ENCODE measurements around the gene FBXL20. TPM values are rescaled to one million over a fixed set of nuclear protein-coding genes. Genes with fewer than 3 reads are reported as not detected.
A peak's percentile ranks its signal among the peaks of the same experiment; 100 is the strongest.

FBXL20 gene
- total RNA-seq, 4 donors from 2014 or later = 13.8 to 49.4 (median 23.1) TPM

GRCh38 chr17:39230361-39230760 is 171.1 kb downstream of the FBXL20 start:
- H3K36me3 ChIP-seq = no peaks in the 10 kb centered on the region
- DNase-seq = no peak
- peaks cover 0 to 20% (median 8%) of the 10 kb centered on the region in 4 donors for H3K4me1 ChIP-seq
- H3K27me3 ChIP-seq = peaks cover 77% of the 10 kb centered on the region
- 20 to 60% methylated on average over 1 of the region's 1 CpG for WGBS, 2 donors (ENCODE audit: low coverage in 1 of 2)
- intact Hi-C loops (cut with DNase I; ENCODE audit: low total_unique reads) (no loop called here), in situ Hi-C loops (cut with MboI; ENCODE audit: low pct_ligation_motif_present in 1 of 4, low pct_unique_long_range_greater_than_20kb in 1 of 4, low sequenced_read_pairs in 3 of 4) (loop anchor here in 1 of 4 donors (10.0 kb wide), 1 partner anchor 56 kb away; no protein-coding TSS in a partner anchor)
- no peak overlapping the region for H3K27ac ChIP-seq
- no peak for TF ChIP-seq POLR2AphosphoS5 (IDR thresholded peaks at IDR 0.05)
- TF ChIP-seq CTCF (IDR thresholded peaks at IDR 0.05) = no peak
- TF ChIP-seq POLR2A (IDR thresholded peaks at IDR 0.05) = no peak
- TF ChIP-seq EP300 (IDR thresholded peaks at IDR 0.05; ENCODE audit: low read depth) = no peak
- no peaks in the 10 kb centered on the region for H3K9me3 ChIP-seq
- no peak overlapping the region for H3K4me3 ChIP-seq

- H3K27ac ChIP-seq = no peak overlapping the region
- TF ChIP-seq CTCF (IDR thresholded peaks at IDR 0.05) (no peak), POLR2AphosphoS5 (IDR thresholded peaks at IDR 0.05) (no peak), POLR2A (IDR thresholded peaks at IDR 0.05) (no peak), EP300 (IDR thresholded peaks at IDR 0.05; ENCODE audit: low read depth) (no peak)
- in situ Hi-C loops (cut with MboI; ENCODE audit: low pct_ligation_motif_present in 1 of 4, low pct_unique_long_range_greater_than_20kb in 1 of 4, low sequenced_read_pairs in 3 of 4) (no loop called here), intact Hi-C loops (cut with DNase I; ENCODE audit: low total_unique reads) (no loop called here)
- H3K9me3 ChIP-seq = no peaks in the 10 kb centered on the region
- no peak for DNase-seq
- H3K4me3 ChIP-seq = no peak overlapping the region
- no peaks in the 10 kb centered on the region for H3K36me3 ChIP-seq
- H3K4me1 ChIP-seq = peaks cover 3 to 27% (median 16%) of the 10 kb centered on the region in 4 donors
- peaks cover 83% of the 10 kb centered on the region for H3K27me3 ChIP-seq
- WGBS, 2 donors (ENCODE audit: low coverage in 1 of 2) = 75 to 100% methylated on average over 2 to 11 of the region's 11 CpGs
Measured at GRCh38 chr17:39229274-39229913, 172.0 kb downstream of the FBXL20 start.

DNA sequence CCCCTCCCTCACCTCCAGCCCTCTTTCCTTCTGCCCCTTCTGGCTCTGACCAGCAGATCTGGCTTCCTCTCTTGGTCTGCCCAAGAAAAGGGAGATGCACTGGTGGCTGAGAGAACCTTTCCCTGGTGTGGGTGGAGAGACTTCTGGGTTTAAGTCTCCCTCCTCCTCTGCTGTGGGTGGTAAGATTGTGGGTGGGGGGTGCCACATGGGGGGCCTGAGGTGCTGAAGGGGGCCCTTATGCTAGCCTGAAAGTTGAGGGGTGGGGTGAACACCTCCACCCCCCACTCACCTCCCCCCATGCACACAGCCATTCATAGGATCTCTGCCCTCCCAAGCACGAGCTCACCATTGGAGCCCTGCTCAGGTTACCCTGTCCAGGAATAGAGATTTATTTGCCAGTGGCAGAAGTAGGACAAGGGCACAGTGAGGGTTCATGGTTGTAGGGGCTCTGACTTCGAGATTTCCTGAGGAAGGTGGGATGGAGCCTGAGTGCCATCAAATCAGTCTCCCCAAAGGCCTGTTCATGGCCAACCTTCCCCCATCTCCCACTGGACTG is 174.0 kb downstream of the FBXL20 start:
- 84% methylated on average over 2 of the region's 2 CpGs; no CpG with 5 or more reads in 1 of the 2 donors for WGBS, 2 donors (ENCODE audit: low coverage in 1 of 2)
- Histone ChIP-seq H3K4me3 (no peak overlapping the region), H3K4me1 (peaks cover 3 to 27% (median 16%) of the 10 kb centered on the region in 4 donors), H3K27ac (no peak overlapping the region), H3K36me3 (no peaks in the 10 kb centered on the region), H3K9me3 (no peaks in the 10 kb centered on the region), H3K27me3 (peaks cover 81% of the 10 kb centered on the region)
- in situ Hi-C loops (cut with MboI; ENCODE audit: low pct_ligation_motif_present in 1 of 4, low pct_unique_long_range_greater_than_20kb in 1 of 4, low sequenced_read_pairs in 3 of 4) = no loop called here
- no peak for DNase-seq
- TF ChIP-seq POLR2A (IDR thresholded peaks at IDR 0.05) (no peak), POLR2AphosphoS5 (IDR thresholded peaks at IDR 0.05) (no peak), EP300 (IDR thresholded peaks at IDR 0.05; ENCODE audit: low read depth) (no peak), CTCF (IDR thresholded peaks at IDR 0.05) (no peak)
- intact Hi-C loops (cut with DNase I; ENCODE audit: low total_unique reads) = no loop called here

DNA sequence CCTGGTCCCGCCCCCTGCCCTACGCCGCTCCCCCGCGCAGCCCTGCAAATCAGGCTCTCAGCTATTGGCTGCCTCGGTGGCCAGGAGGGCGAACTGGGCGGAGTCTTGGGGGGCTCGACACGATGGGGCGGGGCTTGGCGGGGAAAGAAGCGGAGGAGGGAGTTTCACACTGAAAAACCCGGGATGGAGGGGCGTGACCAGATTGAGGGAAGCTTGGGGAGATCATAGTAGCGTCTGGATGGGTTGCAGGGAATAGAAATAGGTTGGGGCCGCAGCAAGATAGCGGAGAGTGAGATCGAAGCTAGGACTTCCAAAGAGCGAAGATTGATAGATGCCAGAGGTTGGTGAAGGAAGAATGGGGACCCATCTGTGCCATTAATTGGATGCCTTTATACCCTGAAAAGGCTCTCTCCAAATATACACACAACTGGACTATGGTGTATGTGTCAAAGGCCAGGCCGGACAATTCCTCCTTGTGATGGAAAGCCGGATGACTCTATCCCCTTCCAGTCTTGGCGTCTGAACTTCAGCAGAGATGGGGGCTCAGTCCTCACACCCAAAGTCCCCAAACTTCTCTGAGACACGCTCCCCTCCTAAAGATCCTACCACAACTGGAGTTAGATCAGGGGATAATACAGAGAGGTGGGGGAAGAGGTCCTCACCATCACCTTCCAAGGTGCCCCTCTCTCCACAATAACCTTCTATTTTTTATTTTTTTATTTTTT is 175.3 kb downstream of the FBXL20 start:
- in situ Hi-C loops (cut with MboI; ENCODE audit: low pct_ligation_motif_present in 1 of 4, low pct_unique_long_range_greater_than_20kb in 1 of 4, low sequenced_read_pairs in 3 of 4) = no loop called here
- Histone ChIP-seq H3K27ac (no peak overlapping the region), H3K27me3 (peaks cover 69% of the 10 kb centered on the region), H3K4me1 (peaks cover 3 to 20% (median 16%) of the 10 kb centered on the region in 4 donors), H3K4me3 (peak overlapping the region in 3 of 4 donors; percentile 13 to 49 (median 29)), H3K9me3 (no peaks in the 10 kb centered on the region), H3K36me3 (no peaks in the 10 kb centered on the region)
- intact Hi-C loops (cut with DNase I; ENCODE audit: low total_unique reads) = no loop called here
- WGBS, 2 donors (ENCODE audit: low coverage in 1 of 2) = 16 to 50% methylated on average over 7 to 23 of the region's 24 CpGs
- DNase-seq = peak; percentile 46
- TF ChIP-seq CTCF (IDR thresholded peaks at IDR 0.05) = no peak
- TF ChIP-seq EP300 (IDR thresholded peaks at IDR 0.05; ENCODE audit: low read depth) = no peak
- no peak for TF ChIP-seq POLR2A (IDR thresholded peaks at IDR 0.05)
- no peak for TF ChIP-seq POLR2AphosphoS5 (IDR thresholded peaks at IDR 0.05)
